K562 (cell line): ENCODE measurements around the gene SS18L1. TPM values are rescaled to one million over a fixed set of nuclear protein-coding genes. Genes with fewer than 3 reads are reported as not detected.

ENCODE experiments used
- ATAC-seq: fragments of 200-7000 bp; cut with Tn5 transposase; 3 replicates; pipeline ENCODE4 v1.9.1; 2020; ENCODE audit warnings: moderate library complexity
- BruUV-seq: library from RNA; stranded (reverse); fragments of 400-500 nt; replicated peaks from 2 replicates; lab custom pipeline; 2021; lab: Mats Ljungman, UMichigan
- CTCF ChIA-PET: fragments of 300-600 bp; formaldehyde crosslinking; extraction: SDS; loops from one replicate; lab custom pipeline; 2021; ENCODE audit warnings: low intra/inter-chr PET ratio; lab: Yijun Ruan, JAX
- POLR2A ChIA-PET: fragments of 300-600, 350-650 bp; sonication (Branson Sonifier 250); formaldehyde crosslinking; extraction: SDS; loops from one replicate; lab custom pipeline; 2021; ENCODE audit warnings: antibody characterized with exemption, inconsistent platforms; lab: Yijun Ruan, JAX
- DNase-seq, 4 experiments: peaks; one replicate each; pipeline versions ENCODE4 v3.0.0 to v3.0.0-alpha.2; 2011 to 2018; ENCODE audit warnings: low spot score in 3 of 4, mixed read lengths in 3 of 4; ENCODE audit errors: extremely low read depth in 1 of 4
- FAIRE-seq: peaks from 2 replicates; lab custom pipeline; 2011; peaks lifted over from hg19 to GRCh38; lab: Jason Lieb, UNC
- H2AFZ ChIP-seq: 2 replicates; pipeline ENCODE4 v1.6.0; 2011; ENCODE audit warnings: low read depth, low read length, control low read depth, inconsistent platforms
- H3K27ac ChIP-seq: fragments of 200-600 bp; 3 replicates; pipeline ENCODE4 v1.8.0; 2011; ENCODE audit warnings: low read depth, mild to moderate bottlenecking, control low read depth, inconsistent platforms, low read length, moderate library complexity, mixed read lengths; ENCODE audit errors: extremely low read depth
- H3K27me3 ChIP-seq, 2 experiments: fragments of 300-600 bp in 1 of 2; 2 replicates in 1 of 2; 3 replicates in 1 of 2; pipeline versions ENCODE4 v1.6.0 to v1.8.0; 2011; ENCODE audit warnings: inconsistent platforms in 2 of 2, low read length in 2 of 2, mild to moderate bottlenecking in 1 of 2, mixed read lengths in 1 of 2, moderate library complexity in 1 of 2; ENCODE audit not compliant: control insufficient read depth in 2 of 2, insufficient read depth in 2 of 2
- H3K36me3 ChIP-seq: fragments of 300-600 bp; 3 replicates; pipeline ENCODE4 v1.8.0; 2011; ENCODE audit warnings: mild to moderate bottlenecking, low read length, inconsistent platforms; ENCODE audit not compliant: control insufficient read depth, insufficient read depth
- H3K4me1 ChIP-seq, 2 experiments: fragments of 200-600 bp in 1 of 2; replicated peaks in 1 of 2; 2 replicates in 1 of 2; 3 replicates in 1 of 2; pipeline versions ENCODE4 v1.5.1 to v1.8.0; 2011; ENCODE audit warnings: inconsistent platforms in 2 of 2, low read length in 2 of 2, mild to moderate bottlenecking in 1 of 2, mixed read lengths in 1 of 2, moderate library complexity in 1 of 2; ENCODE audit not compliant: control insufficient read depth in 2 of 2, insufficient read depth in 2 of 2
- H3K4me2 ChIP-seq: 2 replicates; pipeline ENCODE4 v1.6.1; 2011; ENCODE audit warnings: low read length, control low read depth, inconsistent platforms, mixed read lengths; ENCODE audit not compliant: insufficient read depth
- H3K4me3 ChIP-seq: fragments of 200-600 bp; sonication (generic), shearing (Covaris generic); 2 replicates; pipeline ENCODE4 v1.5.1; 2016; ENCODE audit warnings: control low read depth, inconsistent platforms
- H3K79me2 ChIP-seq: fragments of 200-600 bp; 3 replicates; pipeline ENCODE4 v1.8.0; 2011; ENCODE audit warnings: low read length, inconsistent platforms; ENCODE audit not compliant: control insufficient read depth, insufficient read depth
- H3K9ac ChIP-seq, 2 experiments: 2 replicates each; pipeline versions ENCODE4 v1.6.0 to v1.6.1; 2011; ENCODE audit warnings: low read depth in 2 of 2, low read length in 2 of 2, control low read depth in 1 of 2, inconsistent platforms in 1 of 2, mild to moderate bottlenecking in 1 of 2, mixed read lengths in 1 of 2; ENCODE audit not compliant: insufficient read depth in 1 of 2
- H3K9me1 ChIP-seq: one replicate; pipeline ENCODE4 v1.6.0; 2011; ENCODE audit warnings: inconsistent platforms, mild to moderate bottlenecking, low read length, moderate library complexity; ENCODE audit not compliant: control insufficient read depth, insufficient read depth
- H3K9me3 ChIP-seq: replicated peaks from 2 replicates; pipeline ENCODE4 v1.5.1; 2011; ENCODE audit warnings: low read depth, low read length, inconsistent platforms; ENCODE audit not compliant: control insufficient read depth, insufficient read depth
- H4K20me1 ChIP-seq: replicated peaks from 2 replicates; pipeline ENCODE4 v1.6.1; 2011; ENCODE audit warnings: low read length, inconsistent platforms, mixed read lengths; ENCODE audit not compliant: control insufficient read depth, insufficient read depth
- CBFA2T2 ChIP-seq: fragments of 450-650 bp; conservative IDR thresholded peaks from 2 replicates; pipeline ENCODE4 v1.6.1; 2017; ENCODE audit warnings: mild to moderate bottlenecking
- MECOM ChIP-seq: fragments of 250-450 bp; sonication (Bioruptor Pico); IDR thresholded peaks from 2 replicates; pipeline ENCODE4 v1.8.0; 2022; ENCODE audit warnings: inconsistent platforms
- SMAD2 ChIP-seq: fragments of 150-350 bp; IDR thresholded peaks from 2 replicates; pipeline ENCODE4 v1.6.1; 2014; ENCODE audit warnings: low read depth, mild to moderate bottlenecking, low read length
- STAT5B ChIP-seq: fragments of 250-450 bp; sonication (Bioruptor Pico); IDR thresholded peaks from 2 replicates; pipeline ENCODE4 v1.8.0; 2021; ENCODE audit warnings: mild to moderate bottlenecking, inconsistent platforms
- ZNF124 ChIP-seq: sonication (generic); formaldehyde crosslinking; IDR thresholded peaks from 2 replicates; pipeline ENCODE4 v1.8.1; 2022; ENCODE audit warnings: missing genetic modification reagents
- WGBS: fragments of 100-300 bp; shearing (Covaris generic); methylation state at CpG from one replicate; pipeline ENCODE4 v1.1.6; 2016; ENCODE audit warnings: low coverage, mixed read lengths; ENCODE audit not compliant: insufficient coverage; ENCODE audit errors: missing lambda C conversion rate; 5-methylcytosine and 5-hydroxymethylcytosine counted together
- in situ Hi-C: fragments of 300-500 bp; cut with MboI; formaldehyde crosslinking; loops from 4 replicates; pipeline ENCODE4 v1.15.0; 2018; ENCODE audit warnings: inconsistent platforms, mixed read lengths
- intact Hi-C: fragments of 100-400 bp; cut with micrococcal nuclease; formaldehyde crosslinking; loops from 2 replicates; pipeline ENCODE4 v1.14.2; 2022
- polyA plus RNA-seq, 8 experiments: library from polyadenylated mRNA; depleted of rRNA in 4 of 8; stranded (reverse) in 5 of 8; unstranded in 3 of 8; fragments of >200 nt; fragmentation: Nextera tagmentation in 2 of 8; fragmentation: Illumina TruSeq in 1 of 8; extraction: Ambion mirVana in 2 of 8; extraction: Trizol in 1 of 8; gene quantifications; 2 replicates each; pipeline versions ENCODE4 v1.2.1 to v1.2.3, GENCODE V29; 2011 to 2014; ENCODE audit warnings: inconsistent platforms in 1 of 8, missing spikeins in 1 of 8
- total RNA-seq, 7 experiments: library from RNA; depleted of rRNA in 6 of 7; stranded (reverse); fragments of >200 nt in 6 of 7; fragmentation: Illumina TruSeq in 2 of 7; extraction: Trizol in 2 of 7; gene quantifications; 2 replicates each; pipeline versions ENCODE4 v1.2.1 to v1.2.3, GENCODE V29; 2011 to 2021; ENCODE audit warnings: low replicate concordance in 1 of 7
- TF ChIP-seq, protein P1 (sequence below), 2 experiments: fragments of 450-650 bp; IDR thresholded peaks; 2 replicates each; pipeline ENCODE4 v1.6.1; 2016; ENCODE audit warnings: mild to moderate bottlenecking in 2 of 2, borderline replicate concordance in 1 of 2, low read depth in 1 of 2, moderate library complexity in 1 of 2
- TF ChIP-seq, protein P2 (sequence below): sonication (generic); formaldehyde crosslinking; IDR thresholded peaks from 2 replicates; pipeline ENCODE4 v1.8.1; 2022; ENCODE audit warnings: missing genetic modification reagents
- TF ChIP-seq, protein P3 (sequence below): sonication (generic); formaldehyde crosslinking; IDR thresholded peaks from 2 replicates; pipeline ENCODE4 v1.8.0; 2022; ENCODE audit warnings: missing genetic modification reagents, mild to moderate bottlenecking, borderline replicate concordance

Gene SS18L1
- total and polyA plus RNA-seq, 9 of the 15 experiments (the other 6 are each of a cell fraction or from before 2014, with no cell fraction given): 2.7 to 28.3 (median 15.1) TPM

DNA sequence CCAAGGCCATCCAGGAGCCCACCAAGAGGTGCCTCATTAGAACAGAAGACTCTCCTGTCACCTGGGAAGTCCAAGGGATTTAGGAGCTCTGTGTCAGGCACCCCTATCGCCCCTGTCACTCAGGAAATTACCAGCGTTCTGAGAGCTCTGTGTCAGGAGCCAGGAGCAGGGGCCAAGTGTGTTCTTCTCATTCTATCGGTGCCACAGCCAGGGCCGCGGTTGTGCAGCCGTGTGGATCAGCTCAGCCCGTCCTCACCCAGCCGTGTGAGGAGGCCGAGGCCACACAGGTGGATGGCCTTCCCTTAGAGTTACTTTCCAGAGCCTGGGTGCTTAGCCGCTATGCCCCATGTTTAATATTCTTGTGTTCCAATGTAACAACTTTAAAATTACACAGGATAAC is 49.1 kb downstream of the SS18L1 start:
- FAIRE-seq (peak; percentile 19), DNase-seq (no peak), ATAC-seq (no peak)
- H3K4me3 ChIP-seq: no peak overlapping the region
- no peaks in the 10 kb centered on the region for H3K9me1 ChIP-seq
- H3K79me2 ChIP-seq: peaks cover 38% of the 10 kb centered on the region
- no TSS peak for BruUV-seq
- peaks cover 14% of the 10 kb centered on the region for H4K20me1 ChIP-seq
- no peak overlapping the region for H3K4me2 ChIP-seq
- H2AFZ ChIP-seq: no peak overlapping the region
- H3K27me3 ChIP-seq: no peaks in the 10 kb centered on the region
- POLR2A ChIA-PET: no interaction called here
- peaks cover 81% of the 10 kb centered on the region; the same call in 2 of the 3 replicates for H3K36me3 ChIP-seq
- H3K9me3 ChIP-seq: no peaks in the 10 kb centered on the region
- H3K4me1 ChIP-seq: peaks cover 0 to 10% of the 10 kb centered on the region in 2 experiments; a peak in 3 of 5 replicates
- 92% methylated on average over 10 of the region's 10 CpGs for WGBS
- CTCF ChIA-PET: no interaction called here
- no peak overlapping the region for H3K9ac ChIP-seq
- TF ChIP-seq STAT5B (CRISPR knock-in tag) (no peak), SMAD2 (no peak), MECOM (CRISPR knock-in tag) (no peak), CBFA2T2 (no peak), ZNF124 (CRISPR knock-in tag) (no peak)
- TF ChIP-seq, protein P1, sequence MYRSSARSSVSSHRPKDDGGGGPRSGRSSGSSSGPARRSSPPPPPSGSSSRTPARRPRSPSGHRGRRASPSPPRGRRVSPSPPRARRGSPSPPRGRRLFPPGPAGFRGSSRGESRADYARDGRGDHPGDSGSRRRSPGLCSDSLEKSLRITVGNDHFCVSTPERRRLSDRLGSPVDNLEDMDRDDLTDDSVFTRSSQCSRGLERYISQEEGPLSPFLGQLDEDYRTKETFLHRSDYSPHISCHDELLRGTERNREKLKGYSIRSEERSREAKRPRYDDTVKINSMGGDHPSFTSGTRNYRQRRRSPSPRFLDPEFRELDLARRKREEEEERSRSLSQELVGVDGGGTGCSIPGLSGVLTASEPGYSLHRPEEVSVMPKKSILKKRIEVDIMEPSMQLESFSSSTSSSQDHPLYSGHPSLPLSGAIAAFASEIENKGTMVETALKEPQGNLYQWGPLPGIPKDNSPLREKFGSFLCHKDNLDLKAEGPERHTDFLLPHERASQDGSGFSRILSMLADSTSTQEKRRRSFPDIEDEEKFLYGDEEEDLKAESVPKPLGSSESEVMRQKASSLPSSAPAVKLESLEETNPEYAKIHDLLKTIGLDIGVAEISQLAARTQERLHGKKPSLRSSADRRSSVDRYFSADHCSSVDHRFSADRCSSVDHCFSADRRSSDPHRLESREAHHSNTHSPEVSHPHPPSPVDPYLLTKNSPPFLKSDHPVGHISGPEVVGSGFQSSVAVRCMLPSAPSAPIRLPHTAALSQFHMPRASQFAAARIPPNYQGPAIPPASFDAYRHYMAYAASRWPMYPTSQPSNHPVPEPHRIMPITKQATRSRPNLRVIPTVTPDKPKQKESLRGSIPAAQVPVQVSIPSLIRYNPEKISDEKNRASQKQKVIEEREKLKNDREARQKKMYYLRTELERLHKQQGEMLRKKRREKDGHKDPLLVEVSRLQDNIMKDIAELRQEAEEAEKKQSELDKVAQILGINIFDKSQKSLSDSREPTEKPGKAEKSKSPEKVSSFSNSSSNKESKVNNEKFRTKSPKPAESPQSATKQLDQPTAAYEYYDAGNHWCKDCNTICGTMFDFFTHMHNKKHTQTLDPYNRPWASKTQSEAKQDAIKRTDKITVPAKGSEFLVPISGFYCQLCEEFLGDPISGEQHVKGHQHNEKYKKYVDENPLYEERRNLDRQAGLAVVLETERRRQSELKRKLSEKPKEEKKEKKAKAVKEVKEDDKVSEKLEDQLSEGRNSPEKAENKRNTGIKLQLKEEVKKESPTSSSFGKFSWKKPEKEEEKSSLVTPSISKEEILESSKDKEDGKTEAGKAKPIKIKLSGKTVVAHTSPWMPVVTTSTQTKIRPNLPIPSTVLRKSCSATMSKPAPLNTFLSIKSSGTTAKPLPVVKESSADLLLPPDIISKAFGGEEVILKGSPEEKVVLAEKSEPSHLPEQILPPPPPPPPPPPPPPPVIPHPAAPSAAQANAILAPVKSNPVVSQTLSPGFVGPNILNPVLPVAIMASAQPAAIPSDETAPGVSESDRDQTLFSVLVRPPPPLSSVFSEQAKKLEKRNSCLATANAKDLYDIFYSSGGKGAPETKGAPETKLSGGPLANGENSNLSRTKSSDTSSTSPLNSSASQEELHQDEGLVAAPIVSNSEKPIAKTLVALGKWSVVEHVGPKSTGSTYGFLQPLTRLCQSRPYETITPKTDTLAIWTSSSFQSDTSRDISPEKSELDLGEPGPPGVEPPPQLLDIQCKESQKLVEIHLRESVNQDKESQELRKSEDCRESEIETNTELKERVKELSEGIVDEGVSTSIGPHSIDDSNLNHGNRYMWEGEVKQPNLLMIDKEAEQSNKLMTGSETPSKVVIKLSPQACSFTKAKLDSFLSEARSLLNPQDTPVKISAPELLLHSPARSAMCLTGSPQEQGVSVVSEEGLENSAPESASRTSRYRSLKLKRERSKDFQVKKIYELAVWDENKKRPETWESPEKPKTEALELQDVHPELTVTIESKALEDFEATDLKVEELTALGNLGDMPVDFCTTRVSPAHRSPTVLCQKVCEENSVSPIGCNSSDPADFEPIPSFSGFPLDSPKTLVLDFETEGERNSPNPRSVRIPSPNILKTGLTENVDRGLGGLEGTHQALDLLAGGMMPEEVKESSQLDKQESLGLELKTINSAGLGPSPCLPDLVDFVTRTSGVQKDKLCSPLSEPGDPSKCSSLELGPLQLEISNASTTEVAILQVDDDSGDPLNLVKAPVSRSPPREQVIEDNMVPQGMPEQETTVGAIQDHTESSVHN (IDR thresholded peaks at IDR 0.05; ENCODE audit: borderline replicate concordance in 1 of 2, low read depth in 1 of 2): no peak
- TF ChIP-seq, protein P2, sequence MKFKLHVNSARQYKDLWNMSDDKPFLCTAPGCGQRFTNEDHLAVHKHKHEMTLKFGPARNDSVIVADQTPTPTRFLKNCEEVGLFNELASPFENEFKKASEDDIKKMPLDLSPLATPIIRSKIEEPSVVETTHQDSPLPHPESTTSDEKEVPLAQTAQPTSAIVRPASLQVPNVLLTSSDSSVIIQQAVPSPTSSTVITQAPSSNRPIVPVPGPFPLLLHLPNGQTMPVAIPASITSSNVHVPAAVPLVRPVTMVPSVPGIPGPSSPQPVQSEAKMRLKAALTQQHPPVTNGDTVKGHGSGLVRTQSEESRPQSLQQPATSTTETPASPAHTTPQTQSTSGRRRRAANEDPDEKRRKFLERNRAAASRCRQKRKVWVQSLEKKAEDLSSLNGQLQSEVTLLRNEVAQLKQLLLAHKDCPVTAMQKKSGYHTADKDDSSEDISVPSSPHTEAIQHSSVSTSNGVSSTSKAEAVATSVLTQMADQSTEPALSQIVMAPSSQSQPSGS (CRISPR knock-in tag): no peak
- TF ChIP-seq, protein P3, sequence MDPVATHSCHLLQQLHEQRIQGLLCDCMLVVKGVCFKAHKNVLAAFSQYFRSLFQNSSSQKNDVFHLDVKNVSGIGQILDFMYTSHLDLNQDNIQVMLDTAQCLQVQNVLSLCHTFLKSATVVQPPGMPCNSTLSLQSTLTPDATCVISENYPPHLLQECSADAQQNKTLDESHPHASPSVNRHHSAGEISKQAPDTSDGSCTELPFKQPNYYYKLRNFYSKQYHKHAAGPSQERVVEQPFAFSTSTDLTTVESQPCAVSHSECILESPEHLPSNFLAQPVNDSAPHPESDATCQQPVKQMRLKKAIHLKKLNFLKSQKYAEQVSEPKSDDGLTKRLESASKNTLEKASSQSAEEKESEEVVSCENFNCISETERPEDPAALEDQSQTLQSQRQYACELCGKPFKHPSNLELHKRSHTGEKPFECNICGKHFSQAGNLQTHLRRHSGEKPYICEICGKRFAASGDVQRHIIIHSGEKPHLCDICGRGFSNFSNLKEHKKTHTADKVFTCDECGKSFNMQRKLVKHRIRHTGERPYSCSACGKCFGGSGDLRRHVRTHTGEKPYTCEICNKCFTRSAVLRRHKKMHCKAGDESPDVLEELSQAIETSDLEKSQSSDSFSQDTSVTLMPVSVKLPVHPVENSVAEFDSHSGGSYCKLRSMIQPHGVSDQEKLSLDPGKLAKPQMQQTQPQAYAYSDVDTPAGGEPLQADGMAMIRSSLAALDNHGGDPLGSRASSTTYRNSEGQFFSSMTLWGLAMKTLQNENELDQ (CRISPR knock-in tag): no peak
- intact Hi-C loops (no loop called here), in situ Hi-C loops (no loop called here)
- H3K27ac ChIP-seq: no peak overlapping the region
